ENCODE data around the gene SMARCA5. TPM values are rescaled to one million over a fixed set of nuclear protein-coding genes. Genes with fewer than 3 reads are reported as not detected.

SMARCA5 gene
- total and polyA plus RNA-seq, 7 experiments from 2014 or later, result 24.2 to 58.2 (median 49.3) TPM

DNA sequence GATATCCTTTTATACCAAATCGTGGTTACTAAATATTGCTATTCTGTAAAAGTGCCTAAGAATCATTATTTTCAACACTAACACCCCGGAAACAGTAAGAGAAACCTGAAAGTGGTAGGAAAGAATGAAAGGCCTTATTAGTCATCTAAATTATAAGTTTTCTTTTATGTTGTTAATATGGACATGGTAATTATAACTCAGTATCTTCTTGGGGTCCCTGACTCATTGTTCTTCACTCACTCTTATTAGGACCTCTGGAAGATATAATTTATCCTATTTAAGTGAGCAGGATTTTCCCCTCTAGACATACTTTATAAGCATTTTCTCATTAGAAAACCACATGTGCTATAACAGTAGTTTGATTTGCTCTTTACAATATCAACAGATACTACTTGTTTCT is 51.0 kb downstream of the SMARCA5 start:
- Mint-ChIP-seq H3K27ac (no peak overlapping the region), H3K4me1 (peaks cover 0 to 31% (median 14%) of the 10 kb centered on the region in 7 donors), H3K36me3 (peaks cover 0 to 35% (median 27%) of the 10 kb centered on the region in 5 donors), H3K9me3 (peaks cover 0 to 14% (median 2%) of the 10 kb centered on the region in 11 donors), H3K27me3 (no peaks in the 10 kb centered on the region), H3K4me3 (no peak overlapping the region)
- ATAC-seq, result no peak
- Histone ChIP-seq H3K36me3 (ENCODE audit: control insufficient read depth in 2 of 3, insufficient read depth in 3 of 3, low read length in 3 of 3) (no peaks in the 10 kb centered on the region), H3K27me3 (ENCODE audit: control insufficient read depth in 2 of 2, insufficient read depth in 2 of 2, low read length in 2 of 2) (no peaks in the 10 kb centered on the region), H3K9me3 (ENCODE audit: control insufficient read depth in 2 of 3, low read length in 3 of 3) (no peaks in the 10 kb centered on the region), H3K27ac (ENCODE audit: low read depth, low read length) (no peak overlapping the region), H3K4me3 (ENCODE audit: low read length) (no peak overlapping the region), H3K4me1 (ENCODE audit: control insufficient read depth in 2 of 2, insufficient read depth in 2 of 2, low read length in 2 of 2) (peaks cover 3 to 7% of the 10 kb centered on the region in 2 donors)
- ChIA-PET CTCF (no interaction called here), POLR2A (no interaction called here)
- DNase-seq, result no peak
- intact Hi-C loops (cut with micrococcal nuclease), result loop anchor here in 1 of 2 donors (5.0 kb wide), 1 partner anchor 997 kb away; no protein-coding TSS in a partner anchor

DNA sequence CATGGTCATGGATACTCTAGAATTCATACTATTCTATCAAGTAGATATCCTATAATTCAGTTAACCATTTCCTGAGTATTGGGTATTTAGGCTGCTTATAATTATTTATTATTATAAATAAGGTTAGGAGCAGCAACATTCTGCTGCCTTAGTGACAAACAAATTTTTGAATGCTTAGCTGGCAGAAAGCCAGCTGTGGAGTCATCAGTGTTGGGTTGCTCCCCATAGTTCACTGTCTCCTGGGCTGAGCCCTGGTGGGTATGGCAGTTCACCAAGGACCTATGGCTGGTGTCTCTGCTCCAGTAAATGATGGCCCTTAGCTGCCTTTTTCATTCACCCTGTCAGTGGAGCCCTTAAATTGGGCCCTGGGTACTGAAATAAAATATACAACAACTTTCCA is 61.8 kb downstream of the SMARCA5 start:
- peaks cover 8 to 69% (median 18%) of the 10 kb centered on the region in 5 donors for H3K36me3 Mint-ChIP-seq
- ATAC-seq, result no peak
- ChIA-PET CTCF (no interaction called here), POLR2A (interaction anchor here (0.6 kb wide), 1 partner anchor 130 kb away, joined by 3 read pairs; no protein-coding TSS in a partner anchor)
- Histone ChIP-seq H3K36me3 (ENCODE audit: control insufficient read depth in 2 of 3, insufficient read depth in 3 of 3, low read length in 3 of 3) (no peaks in the 10 kb centered on the region), H3K9me3 (ENCODE audit: control insufficient read depth in 2 of 3, low read length in 3 of 3) (no peaks in the 10 kb centered on the region), H3K4me3 (ENCODE audit: low read length) (no peak overlapping the region), H3K27ac (ENCODE audit: low read depth, low read length) (no peak overlapping the region), H3K27me3 (ENCODE audit: control insufficient read depth in 2 of 2, insufficient read depth in 2 of 2, low read length in 2 of 2) (no peaks in the 10 kb centered on the region), H3K4me1 (ENCODE audit: control insufficient read depth in 2 of 2, insufficient read depth in 2 of 2, low read length in 2 of 2) (no peaks in the 10 kb centered on the region)
- H3K4me3 Mint-ChIP-seq, result no peak overlapping the region
- H3K4me1 Mint-ChIP-seq, result no peaks in the 10 kb centered on the region
- H3K27ac Mint-ChIP-seq, result no peak overlapping the region
- no peak for DNase-seq
- H3K9me3 Mint-ChIP-seq, result peaks cover 0 to 3% (median 0%) of the 10 kb centered on the region in 11 donors
- intact Hi-C loops (cut with micrococcal nuclease), result no loop called here
- no peaks in the 10 kb centered on the region for H3K27me3 Mint-ChIP-seq

DNA sequence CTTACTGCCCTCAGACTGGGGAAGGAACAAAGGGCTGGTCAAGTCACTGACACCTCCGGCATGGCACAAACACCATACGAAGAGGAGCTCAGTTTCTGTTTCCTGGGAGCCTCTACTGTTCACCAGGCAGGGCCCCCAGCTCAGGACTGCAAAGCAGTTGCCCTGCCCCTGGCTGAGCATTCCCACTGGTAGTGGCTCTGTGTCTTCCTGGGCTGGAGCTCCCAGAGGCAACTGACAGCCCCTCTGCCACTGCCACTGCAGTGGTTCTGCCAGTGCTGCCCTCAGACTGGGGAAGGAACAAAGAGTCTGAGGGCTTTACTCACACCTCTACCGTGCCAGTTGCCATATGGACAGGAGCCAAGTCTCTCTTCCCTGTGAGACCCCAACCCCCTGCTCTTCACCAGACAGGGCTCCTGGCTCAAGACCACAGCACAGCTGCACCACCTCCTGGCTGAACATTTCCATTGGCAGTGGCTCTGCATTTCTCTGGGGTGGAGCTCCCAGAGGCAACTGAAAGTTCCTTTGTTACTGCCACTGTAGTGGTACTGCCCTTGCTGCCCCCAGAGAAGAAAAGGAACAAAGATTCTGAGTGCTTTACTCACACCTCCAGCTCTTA is 67.9 kb downstream of the SMARCA5 start:
- no peaks in the 10 kb centered on the region for H3K4me1 ChIP-seq (ENCODE audit: control insufficient read depth in 2 of 2, insufficient read depth in 2 of 2, low read length in 2 of 2)
- no peaks in the 10 kb centered on the region for H3K27me3 ChIP-seq (ENCODE audit: control insufficient read depth in 2 of 2, insufficient read depth in 2 of 2, low read length in 2 of 2)
- H3K36me3 Mint-ChIP-seq, result peaks cover 0 to 52% (median 11%) of the 10 kb centered on the region in 5 donors
- no peak overlapping the region for H3K27ac Mint-ChIP-seq
- H3K9me3 ChIP-seq (ENCODE audit: control insufficient read depth in 2 of 3, low read length in 3 of 3), result no peaks in the 10 kb centered on the region
- no peak overlapping the region for H3K4me3 Mint-ChIP-seq
- no peaks in the 10 kb centered on the region for H3K4me1 Mint-ChIP-seq
- DNase-seq (no peak), ATAC-seq (no peak)
- no peak overlapping the region for H3K27ac ChIP-seq (ENCODE audit: low read depth, low read length)
- H3K9me3 Mint-ChIP-seq, result peaks cover 3 to 39% (median 20%) of the 10 kb centered on the region in 11 donors
- intact Hi-C loops (cut with micrococcal nuclease), result no loop called here
- no peak overlapping the region for H3K4me3 ChIP-seq (ENCODE audit: low read length)
- CTCF ChIA-PET, result no interaction called here
- no peaks in the 10 kb centered on the region for H3K27me3 Mint-ChIP-seq
- H3K36me3 ChIP-seq (ENCODE audit: control insufficient read depth in 2 of 3, insufficient read depth in 3 of 3, low read length in 3 of 3), result no peaks in the 10 kb centered on the region
- POLR2A ChIA-PET, result no interaction called here

DNA sequence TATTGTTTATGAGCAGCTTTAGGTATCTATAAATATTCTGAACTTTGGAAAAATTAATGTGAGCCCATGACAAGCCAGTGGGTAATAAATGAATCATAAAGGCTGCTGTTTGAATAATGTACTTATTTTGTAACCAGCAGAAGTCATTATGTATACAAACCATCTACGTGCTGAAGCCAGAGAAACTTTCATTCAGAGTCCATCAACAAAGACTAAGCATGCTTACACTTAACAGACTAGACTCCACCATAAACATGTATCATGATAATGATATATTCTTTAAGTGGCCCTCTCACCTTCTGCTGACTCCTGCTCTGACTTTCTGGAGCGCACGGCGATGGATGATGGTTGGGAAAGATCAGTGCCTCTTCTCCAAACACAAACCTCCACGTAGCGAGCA is 72.0 kb downstream of the SMARCA5 start:
- Histone ChIP-seq H3K4me1 (ENCODE audit: control insufficient read depth in 2 of 2, insufficient read depth in 2 of 2, low read length in 2 of 2) (no peaks in the 10 kb centered on the region), H3K9me3 (ENCODE audit: control insufficient read depth in 2 of 3, low read length in 3 of 3) (no peaks in the 10 kb centered on the region), H3K4me3 (ENCODE audit: low read length) (no peak overlapping the region), H3K27ac (ENCODE audit: low read depth, low read length) (no peak overlapping the region), H3K27me3 (ENCODE audit: control insufficient read depth in 2 of 2, insufficient read depth in 2 of 2, low read length in 2 of 2) (no peaks in the 10 kb centered on the region), H3K36me3 (ENCODE audit: control insufficient read depth in 2 of 3, insufficient read depth in 3 of 3, low read length in 3 of 3) (no peaks in the 10 kb centered on the region)
- H3K36me3 Mint-ChIP-seq, result peaks cover 0 to 26% (median 7%) of the 10 kb centered on the region in 5 donors
- no peak for DNase-seq
- H3K27me3 Mint-ChIP-seq, result no peaks in the 10 kb centered on the region
- H3K9me3 Mint-ChIP-seq, result peaks cover 8 to 53% (median 23%) of the 10 kb centered on the region in 11 donors
- H3K4me3 Mint-ChIP-seq, result no peak overlapping the region
- intact Hi-C loops (cut with micrococcal nuclease), result no loop called here
- H3K4me1 Mint-ChIP-seq, result no peaks in the 10 kb centered on the region
- ATAC-seq, result no peak
- ChIA-PET POLR2A (no interaction called here), CTCF (no interaction called here)
- H3K27ac Mint-ChIP-seq, result no peak overlapping the region

DNA sequence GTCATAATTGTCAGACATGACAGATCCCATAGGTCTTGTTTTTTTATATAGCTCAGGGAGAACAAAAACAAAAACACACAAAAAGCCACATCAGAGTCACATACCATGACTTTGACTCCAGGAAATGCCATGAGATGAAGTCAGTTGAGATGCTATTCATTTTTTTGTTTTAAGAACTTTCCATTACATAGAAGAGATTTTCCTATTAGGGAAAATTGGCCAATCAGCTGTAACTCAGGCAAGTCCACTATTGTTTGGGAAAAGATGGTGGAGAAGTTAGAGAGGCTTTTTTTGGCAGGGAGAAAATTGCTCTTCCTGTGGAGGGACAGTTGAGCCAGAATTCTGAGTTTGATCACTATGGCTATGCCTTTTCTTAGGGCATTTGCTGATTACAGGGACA is 72.6 kb downstream of the SMARCA5 start:
- Mint-ChIP-seq H3K4me1 (no peaks in the 10 kb centered on the region), H3K36me3 (peaks cover 0 to 26% (median 7%) of the 10 kb centered on the region in 5 donors), H3K27ac (no peak overlapping the region), H3K9me3 (peaks cover 8 to 53% (median 23%) of the 10 kb centered on the region in 11 donors), H3K27me3 (peaks cover 0 to 4% (median 0%) of the 10 kb centered on the region in 5 donors), H3K4me3 (no peak overlapping the region)
- ATAC-seq (no peak), DNase-seq (no peak)
- Histone ChIP-seq H3K36me3 (ENCODE audit: control insufficient read depth in 2 of 3, insufficient read depth in 3 of 3, low read length in 3 of 3) (no peaks in the 10 kb centered on the region), H3K4me3 (ENCODE audit: low read length) (no peak overlapping the region), H3K9me3 (ENCODE audit: control insufficient read depth in 2 of 3, low read length in 3 of 3) (no peaks in the 10 kb centered on the region), H3K4me1 (ENCODE audit: control insufficient read depth in 2 of 2, insufficient read depth in 2 of 2, low read length in 2 of 2) (no peaks in the 10 kb centered on the region), H3K27ac (ENCODE audit: low read depth, low read length) (no peak overlapping the region), H3K27me3 (ENCODE audit: control insufficient read depth in 2 of 2, insufficient read depth in 2 of 2, low read length in 2 of 2) (no peaks in the 10 kb centered on the region)
- CTCF ChIA-PET, result no interaction called here
- intact Hi-C loops (cut with micrococcal nuclease), result no loop called here
- POLR2A ChIA-PET, result no interaction called here

DNA sequence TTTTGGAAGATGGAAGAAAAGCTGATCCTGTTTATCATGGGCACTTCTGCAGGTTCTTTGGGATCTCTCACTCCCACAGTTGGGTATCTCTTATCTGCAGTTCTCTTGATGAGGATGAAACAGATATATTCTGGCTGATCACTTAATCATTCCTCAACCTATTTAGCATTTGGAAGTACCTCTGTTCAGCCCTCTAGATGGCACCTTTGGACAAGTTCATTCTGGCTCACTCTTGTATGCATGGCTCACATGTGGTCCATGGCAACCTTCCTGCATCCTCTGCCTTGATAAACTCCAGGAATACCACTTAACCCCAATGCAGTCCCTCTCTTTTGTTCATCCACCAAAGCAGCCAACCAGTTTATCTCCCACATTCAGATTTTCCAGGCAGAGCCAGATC is 74.2 kb downstream of the SMARCA5 start:
- ATAC-seq, result no peak
- Histone ChIP-seq H3K4me1 (ENCODE audit: control insufficient read depth in 2 of 2, insufficient read depth in 2 of 2, low read length in 2 of 2) (no peaks in the 10 kb centered on the region), H3K4me3 (ENCODE audit: low read length) (no peak overlapping the region), H3K9me3 (ENCODE audit: control insufficient read depth in 2 of 3, low read length in 3 of 3) (no peaks in the 10 kb centered on the region), H3K27me3 (ENCODE audit: control insufficient read depth in 2 of 2, insufficient read depth in 2 of 2, low read length in 2 of 2) (no peaks in the 10 kb centered on the region), H3K36me3 (ENCODE audit: control insufficient read depth in 2 of 3, insufficient read depth in 3 of 3, low read length in 3 of 3) (no peaks in the 10 kb centered on the region), H3K27ac (ENCODE audit: low read depth, low read length) (no peak overlapping the region)
- peaks cover 7 to 46% (median 22%) of the 10 kb centered on the region in 11 donors for H3K9me3 Mint-ChIP-seq
- peaks cover 0 to 4% (median 0%) of the 10 kb centered on the region in 5 donors for H3K27me3 Mint-ChIP-seq
- no peaks in the 10 kb centered on the region for H3K4me1 Mint-ChIP-seq
- H3K4me3 Mint-ChIP-seq, result no peak overlapping the region
- H3K27ac Mint-ChIP-seq, result no peak overlapping the region
- peaks cover 0 to 25% (median 7%) of the 10 kb centered on the region in 5 donors for H3K36me3 Mint-ChIP-seq
- intact Hi-C loops (cut with micrococcal nuclease), result no loop called here
- CTCF ChIA-PET, result no interaction called here
- POLR2A ChIA-PET, result no interaction called here
- no peak for DNase-seq

DNA sequence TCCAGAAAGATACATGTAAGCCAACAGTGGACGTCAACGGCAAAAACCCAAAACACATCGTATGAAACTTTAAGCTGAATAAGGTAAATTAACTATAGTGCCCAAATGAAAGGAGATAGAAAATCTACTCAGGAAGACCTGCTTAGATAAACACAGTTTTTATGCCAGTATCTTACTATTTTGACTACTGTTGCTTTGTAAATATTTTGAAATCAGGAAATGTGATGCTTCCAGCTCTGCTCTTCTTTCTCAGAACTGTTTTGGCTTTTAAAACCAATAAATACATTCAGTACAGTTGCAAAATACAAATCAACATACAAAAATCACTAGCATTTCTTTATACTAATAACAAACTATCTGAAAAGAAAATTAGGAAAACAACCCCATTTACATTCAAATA is 83.8 kb downstream of the SMARCA5 start:
- H3K27ac Mint-ChIP-seq, result no peak overlapping the region
- H3K9me3 ChIP-seq (ENCODE audit: control insufficient read depth in 2 of 3, low read length in 3 of 3), result no peaks in the 10 kb centered on the region
- H3K27me3 Mint-ChIP-seq, result peaks cover 0 to 14% (median 5%) of the 10 kb centered on the region in 5 donors
- H3K4me3 ChIP-seq (ENCODE audit: low read length), result no peak overlapping the region
- POLR2A ChIA-PET, result no interaction called here
- CTCF ChIA-PET, result no interaction called here
- intact Hi-C loops (cut with micrococcal nuclease), result no loop called here
- H3K36me3 Mint-ChIP-seq, result peaks cover 0 to 18% (median 10%) of the 10 kb centered on the region in 5 donors
- H3K9me3 Mint-ChIP-seq, result peaks cover 0 to 12% (median 3%) of the 10 kb centered on the region in 11 donors
- no peaks in the 10 kb centered on the region for H3K4me1 ChIP-seq (ENCODE audit: control insufficient read depth in 2 of 2, insufficient read depth in 2 of 2, low read length in 2 of 2)
- no peaks in the 10 kb centered on the region for H3K4me1 Mint-ChIP-seq
- DNase-seq (no peak), ATAC-seq (no peak)
- no peak overlapping the region for H3K27ac ChIP-seq (ENCODE audit: low read depth, low read length)
- H3K4me3 Mint-ChIP-seq, result no peak overlapping the region
- H3K36me3 ChIP-seq (ENCODE audit: control insufficient read depth in 2 of 3, insufficient read depth in 3 of 3, low read length in 3 of 3), result no peaks in the 10 kb centered on the region
- no peaks in the 10 kb centered on the region for H3K27me3 ChIP-seq (ENCODE audit: control insufficient read depth in 2 of 2, insufficient read depth in 2 of 2, low read length in 2 of 2)

Measured in naive thymus-derived CD4-positive, alpha-beta T cell (primary cell).